Heart left ventricle (tissue), 13 donors: ENCODE measurements around the gene NFIB.

Experiments used
- POLR2A ChIP-seq, 2 donors: fragments of 450-650 bp; IDR thresholded peaks; one replicate each; pipeline ENCODE4 v1.6.1; 2017; ENCODE audit warnings: antibody characterized with exemption in 2 of 2, mild to moderate bottlenecking in 2 of 2, moderate library complexity in 2 of 2
- TF ChIP-seq, protein P1 (sequence below), 12 donors: fragments of 200-600 bp; sonication (generic) in 4 of 12; IDR thresholded peaks; one replicate each; pipeline versions ENCODE4 v1.5.0 to v1.8.0; 2018 to 2022; ENCODE audit warnings: antibody characterized with exemption in 12 of 12, mild to moderate bottlenecking in 5 of 12
- donor health status: ischemic (EF 13 %, LVEDD 7.1; RV severe dilation, severe dysfunction).
- donor health status: DM: no; HTN: yes; CAD: no.
- donor health status: DM: no; HTN: no; CAD: no.
- donor health status: ischemic (EF 25% LVEDD 6.9; RV normal size, moderate dysfunction).
- donor health status: ischemic (EF 25% LVEDD 5.7; RV mildly dilated, moderate dysfunction).
- donor health status: ischemic (EF 35%, LVEDD 5.7; RV mildly dilated, moderate dysfunction).
- donor health status: nonischemic (EF 11% LVEDD 7.7; RV severe dilation, severe dysfunction).
- donor health status: DM: yes; HTN: yes; CAD: no.
- donor health status: PGD.
- donor health status: ischemic (EF 29% LVEDD 5.4; RV normal size, mild dysfunction).
- donor health status: nonischemic (EF 23%, LVEDD 6.1; RV moderate dilation, normal function).

DNA sequence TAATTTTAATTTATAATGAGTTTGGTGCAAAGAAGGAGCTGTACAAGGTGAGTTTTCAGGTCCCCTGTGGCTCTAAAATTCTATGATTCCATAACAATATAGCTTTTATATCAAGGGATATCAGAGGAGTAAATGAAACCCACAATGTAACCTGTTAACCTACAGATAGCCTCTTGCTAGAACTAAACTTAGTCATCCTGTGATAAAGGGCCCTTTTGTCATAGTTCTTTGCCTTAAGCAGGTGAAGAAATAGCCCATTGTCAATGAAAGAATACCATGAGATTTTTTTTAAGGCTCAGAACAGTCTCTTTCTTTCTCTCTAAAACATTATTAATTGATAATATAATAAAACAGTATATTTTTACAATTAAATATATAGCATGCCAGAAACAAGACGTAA lies 127.8 kb downstream of the NFIB start:
- TF ChIP-seq POLR2A (IDR thresholded peaks at IDR 0.05) = no peak
- TF ChIP-seq, protein P1, sequence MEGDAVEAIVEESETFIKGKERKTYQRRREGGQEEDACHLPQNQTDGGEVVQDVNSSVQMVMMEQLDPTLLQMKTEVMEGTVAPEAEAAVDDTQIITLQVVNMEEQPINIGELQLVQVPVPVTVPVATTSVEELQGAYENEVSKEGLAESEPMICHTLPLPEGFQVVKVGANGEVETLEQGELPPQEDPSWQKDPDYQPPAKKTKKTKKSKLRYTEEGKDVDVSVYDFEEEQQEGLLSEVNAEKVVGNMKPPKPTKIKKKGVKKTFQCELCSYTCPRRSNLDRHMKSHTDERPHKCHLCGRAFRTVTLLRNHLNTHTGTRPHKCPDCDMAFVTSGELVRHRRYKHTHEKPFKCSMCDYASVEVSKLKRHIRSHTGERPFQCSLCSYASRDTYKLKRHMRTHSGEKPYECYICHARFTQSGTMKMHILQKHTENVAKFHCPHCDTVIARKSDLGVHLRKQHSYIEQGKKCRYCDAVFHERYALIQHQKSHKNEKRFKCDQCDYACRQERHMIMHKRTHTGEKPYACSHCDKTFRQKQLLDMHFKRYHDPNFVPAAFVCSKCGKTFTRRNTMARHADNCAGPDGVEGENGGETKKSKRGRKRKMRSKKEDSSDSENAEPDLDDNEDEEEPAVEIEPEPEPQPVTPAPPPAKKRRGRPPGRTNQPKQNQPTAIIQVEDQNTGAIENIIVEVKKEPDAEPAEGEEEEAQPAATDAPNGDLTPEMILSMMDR (IDR thresholded peaks at IDR 0.05) = no peak
